22Rv1 (cell line): Measurements from ENCODE around the gene TTLL3.

Source experiments
- ZFX ChIP-seq: fragments of 450-650 bp; IDR thresholded peaks from 2 replicates; pipeline ENCODE4 v1.6.1; 2017; ENCODE audit warnings: antibody characterized with exemption, borderline replicate concordance
- TF ChIP-seq, protein P1 (sequence below): fragments of 450-650 bp; IDR thresholded peaks from 2 replicates; pipeline ENCODE4 v1.5.1; 2017; ENCODE audit warnings: mild to moderate bottlenecking

DNA sequence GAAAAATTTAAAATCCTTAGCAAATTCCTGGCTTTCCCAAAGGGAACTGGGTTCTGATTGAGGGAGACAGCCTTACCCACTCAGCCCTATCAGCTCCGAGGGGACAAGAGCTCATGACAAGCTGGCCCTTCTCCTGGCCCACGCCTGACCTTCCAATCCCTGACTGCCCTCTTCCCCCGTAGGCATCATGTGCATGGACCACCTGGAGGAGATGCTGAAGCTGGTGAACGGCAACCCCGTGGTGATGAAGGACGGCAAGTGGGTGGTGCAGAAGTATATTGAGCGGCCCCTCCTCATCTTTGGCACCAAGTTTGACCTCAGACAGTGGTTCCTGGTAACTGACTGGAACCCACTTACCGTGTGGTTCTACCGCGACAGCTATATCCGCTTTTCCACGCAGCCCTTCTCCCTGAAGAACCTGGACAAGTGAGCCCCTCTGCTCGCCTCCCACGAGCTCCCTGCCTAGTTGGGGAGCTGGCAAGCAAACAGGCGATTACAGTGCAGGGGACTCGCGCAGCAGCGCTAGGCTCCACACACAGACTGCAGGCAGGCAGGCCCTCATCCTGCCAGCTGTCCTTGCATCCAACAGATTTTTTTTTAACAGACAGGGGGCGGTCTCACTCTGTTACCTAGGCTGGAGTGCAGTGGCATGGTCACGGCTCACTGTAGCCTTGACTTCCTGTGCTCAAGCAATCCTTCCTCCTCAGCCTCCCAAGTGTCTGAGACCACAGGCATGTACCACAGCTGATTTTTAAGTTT lies 16.9 kb downstream of the TTLL3 start:
- TF ChIP-seq, protein P1, sequence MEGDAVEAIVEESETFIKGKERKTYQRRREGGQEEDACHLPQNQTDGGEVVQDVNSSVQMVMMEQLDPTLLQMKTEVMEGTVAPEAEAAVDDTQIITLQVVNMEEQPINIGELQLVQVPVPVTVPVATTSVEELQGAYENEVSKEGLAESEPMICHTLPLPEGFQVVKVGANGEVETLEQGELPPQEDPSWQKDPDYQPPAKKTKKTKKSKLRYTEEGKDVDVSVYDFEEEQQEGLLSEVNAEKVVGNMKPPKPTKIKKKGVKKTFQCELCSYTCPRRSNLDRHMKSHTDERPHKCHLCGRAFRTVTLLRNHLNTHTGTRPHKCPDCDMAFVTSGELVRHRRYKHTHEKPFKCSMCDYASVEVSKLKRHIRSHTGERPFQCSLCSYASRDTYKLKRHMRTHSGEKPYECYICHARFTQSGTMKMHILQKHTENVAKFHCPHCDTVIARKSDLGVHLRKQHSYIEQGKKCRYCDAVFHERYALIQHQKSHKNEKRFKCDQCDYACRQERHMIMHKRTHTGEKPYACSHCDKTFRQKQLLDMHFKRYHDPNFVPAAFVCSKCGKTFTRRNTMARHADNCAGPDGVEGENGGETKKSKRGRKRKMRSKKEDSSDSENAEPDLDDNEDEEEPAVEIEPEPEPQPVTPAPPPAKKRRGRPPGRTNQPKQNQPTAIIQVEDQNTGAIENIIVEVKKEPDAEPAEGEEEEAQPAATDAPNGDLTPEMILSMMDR: peak; percentile 66
- TF ChIP-seq ZFX: no peak
